Neural progenitor cell (in vitro differentiated cells): ENCODE results near the gene TACC3. TPM values are rescaled to one million over a fixed set of nuclear protein-coding genes. Genes with fewer than 3 reads are reported as not detected.
A peak's percentile ranks its signal among the peaks of the same experiment; 100 is the strongest.

Source experiments
- DNase-seq: peaks from one replicate; pipeline ENCODE4 v3.0.0-alpha.2; 2016; ENCODE audit warnings: low spot score
- H2AFZ ChIP-seq: fragments of 200-600 bp; sonication (generic); replicated peaks from 2 replicates; pipeline ENCODE4 v1.6.1; 2016; ENCODE audit warnings: antibody characterized with exemption
- H3F3A ChIP-seq: fragments of 200-600 bp; sonication (generic); 2 replicates; pipeline ENCODE4 v1.6.1; 2016; ENCODE audit warnings: antibody characterized with exemption, low read depth
- H3K27ac ChIP-seq: fragments of 200-600 bp; sonication (generic); 2 replicates; pipeline ENCODE4 v1.5.1; 2016; ENCODE audit warnings: mild to moderate bottlenecking
- H3K27me3 ChIP-seq: fragments of 200-600 bp; sonication (generic); 2 replicates; pipeline ENCODE4 v1.6.1; 2016; ENCODE audit warnings: mild to moderate bottlenecking, moderate library complexity
- H3K36me3 ChIP-seq: fragments of 200-600 bp; sonication (generic); 2 replicates; pipeline ENCODE4 v1.5.1; 2016
- H3K4me1 ChIP-seq: fragments of 200-600 bp; sonication (generic); 2 replicates; pipeline ENCODE4 v1.6.1; 2016; ENCODE audit warnings: mixed run types
- H3K4me2 ChIP-seq: fragments of 200-600 bp; sonication (generic); 2 replicates; pipeline ENCODE4 v1.6.1; 2016
- H3K4me3 ChIP-seq: fragments of 200-600 bp; sonication (generic); 2 replicates; pipeline ENCODE4 v1.5.1; 2016
- H3K79me2 ChIP-seq: fragments of 200-600 bp; sonication (generic); 2 replicates; pipeline ENCODE4 v1.6.1; 2016; ENCODE audit warnings: low read depth
- H3K9ac ChIP-seq: fragments of 200-600 bp; sonication (generic); 2 replicates; pipeline ENCODE4 v1.6.1; 2016
- H3K9me3 ChIP-seq: fragments of 200-600 bp; sonication (generic); 2 replicates; pipeline ENCODE4 v1.5.1; 2016; ENCODE audit warnings: low read depth
- H4K20me1 ChIP-seq: fragments of 200-600 bp; sonication (generic); 2 replicates; pipeline ENCODE4 v1.6.1; 2016; ENCODE audit warnings: low read depth
- H3K27ac Mint-ChIP-seq: 3 replicates; pipeline ENCODE4 v1.8.0; 2021; ENCODE audit warnings: mixed read lengths
- H3K27me3 Mint-ChIP-seq: 2 replicates; pipeline ENCODE4 v1.8.0; 2022; ENCODE audit warnings: low read depth, mild to moderate bottlenecking, inconsistent platforms, moderate library complexity, mixed read lengths; ENCODE audit not compliant: insufficient read depth
- H3K36me3 Mint-ChIP-seq: 3 replicates; pipeline ENCODE4 v1.8.0; 2021; ENCODE audit warnings: mixed read lengths
- H3K4me1 Mint-ChIP-seq: 3 replicates; pipeline ENCODE4 v1.8.0; 2021; ENCODE audit warnings: mixed read lengths
- H3K4me3 Mint-ChIP-seq: 3 replicates; pipeline ENCODE4 v1.8.0; 2021; ENCODE audit warnings: mild to moderate bottlenecking, moderate library complexity, mixed read lengths
- H3K9me3 Mint-ChIP-seq: 3 replicates; pipeline ENCODE4 v1.8.0; 2020; ENCODE audit warnings: mixed read lengths
- EZH2 ChIP-seq: fragments of 200-600 bp; sonication (generic); IDR thresholded peaks from 2 replicates; pipeline ENCODE4 v1.6.1; 2017; ENCODE audit warnings: antibody characterized with exemption, mild to moderate bottlenecking, moderate library complexity
- EZH2phosphoT487 ChIP-seq: fragments of 200-600 bp; sonication (generic); IDR thresholded peaks from 2 replicates; pipeline ENCODE4 v1.6.1; 2017; ENCODE audit warnings: antibody characterized with exemption
- total RNA-seq: library from RNA; depleted of rRNA; stranded (reverse); fragments of >200 nt; gene quantifications from 2 replicates; pipeline ENCODE4 v1.2.3, GENCODE V29; 2015; ENCODE audit warnings: low replicate concordance
- TF ChIP-seq, protein P1 (sequence below): fragments of 200-600 bp; sonication (generic); IDR thresholded peaks from 2 replicates; pipeline ENCODE4 v1.5.1; 2017; ENCODE audit warnings: antibody characterized with exemption, mild to moderate bottlenecking

Gene TACC3
- total RNA-seq, 1 donor from 2014 or later = 68.4 TPM

DNA sequence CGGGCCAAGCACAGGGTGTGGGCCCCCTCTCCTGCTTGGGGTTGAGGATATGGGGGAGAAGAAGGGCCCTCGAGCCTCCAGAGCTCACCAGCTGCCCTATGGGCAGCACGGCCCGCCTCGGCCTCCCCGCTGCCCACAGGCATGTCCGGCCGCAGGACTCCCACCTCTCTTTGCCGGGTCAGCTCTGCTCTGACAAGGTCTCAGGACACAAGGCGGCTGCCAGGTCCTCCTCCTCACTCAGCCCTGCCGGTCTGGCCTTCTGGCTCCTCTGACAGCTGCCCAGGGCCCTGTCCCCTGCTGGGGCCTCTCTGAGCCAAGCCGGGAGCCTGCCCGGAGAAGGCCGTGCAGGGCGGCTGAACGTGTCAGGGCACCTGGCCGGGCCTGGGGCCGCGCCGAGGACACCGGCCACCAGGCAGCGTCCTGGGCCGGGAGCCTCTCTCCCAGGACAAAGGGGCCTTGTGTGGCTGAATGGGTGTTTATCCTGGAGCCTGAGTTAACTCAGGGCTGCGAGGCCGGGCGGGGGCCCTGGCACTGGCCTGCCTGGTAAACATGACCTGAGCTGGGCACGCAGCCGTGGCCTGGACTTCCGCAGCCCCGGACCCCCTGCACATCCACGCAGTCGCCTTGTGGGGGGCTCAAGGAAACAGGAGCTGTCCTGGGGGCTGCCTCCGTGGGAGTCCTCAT is 25.7 kb downstream of the TACC3 start:
- TF ChIP-seq, protein P1, sequence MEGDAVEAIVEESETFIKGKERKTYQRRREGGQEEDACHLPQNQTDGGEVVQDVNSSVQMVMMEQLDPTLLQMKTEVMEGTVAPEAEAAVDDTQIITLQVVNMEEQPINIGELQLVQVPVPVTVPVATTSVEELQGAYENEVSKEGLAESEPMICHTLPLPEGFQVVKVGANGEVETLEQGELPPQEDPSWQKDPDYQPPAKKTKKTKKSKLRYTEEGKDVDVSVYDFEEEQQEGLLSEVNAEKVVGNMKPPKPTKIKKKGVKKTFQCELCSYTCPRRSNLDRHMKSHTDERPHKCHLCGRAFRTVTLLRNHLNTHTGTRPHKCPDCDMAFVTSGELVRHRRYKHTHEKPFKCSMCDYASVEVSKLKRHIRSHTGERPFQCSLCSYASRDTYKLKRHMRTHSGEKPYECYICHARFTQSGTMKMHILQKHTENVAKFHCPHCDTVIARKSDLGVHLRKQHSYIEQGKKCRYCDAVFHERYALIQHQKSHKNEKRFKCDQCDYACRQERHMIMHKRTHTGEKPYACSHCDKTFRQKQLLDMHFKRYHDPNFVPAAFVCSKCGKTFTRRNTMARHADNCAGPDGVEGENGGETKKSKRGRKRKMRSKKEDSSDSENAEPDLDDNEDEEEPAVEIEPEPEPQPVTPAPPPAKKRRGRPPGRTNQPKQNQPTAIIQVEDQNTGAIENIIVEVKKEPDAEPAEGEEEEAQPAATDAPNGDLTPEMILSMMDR = no peak
- TF ChIP-seq EZH2 (no peak), EZH2phosphoT487 (no peak)
- Histone ChIP-seq H3F3A (peaks cover 31% of the 10 kb centered on the region), H3K9me3 (no peaks in the 10 kb centered on the region), H3K4me3 (no peak overlapping the region), H3K27me3 (peaks cover 6% of the 10 kb centered on the region), H3K79me2 (no peaks in the 10 kb centered on the region), H3K4me2 (no peak overlapping the region), H4K20me1 (peaks cover 20% of the 10 kb centered on the region), H3K4me1 (peaks cover 10% of the 10 kb centered on the region), H3K27ac (no peak overlapping the region), H3K9ac (no peak overlapping the region), H3K36me3 (no peaks in the 10 kb centered on the region), H2AFZ (no peak overlapping the region)
- Mint-ChIP-seq H3K4me1 (peaks cover 3% of the 10 kb centered on the region), H3K27ac (no peak overlapping the region), H3K9me3 (no peaks in the 10 kb centered on the region), H3K4me3 (no peak overlapping the region), H3K27me3 (peaks cover 2% of the 10 kb centered on the region), H3K36me3 (peaks cover 6% of the 10 kb centered on the region)
- no peak for DNase-seq

DNA sequence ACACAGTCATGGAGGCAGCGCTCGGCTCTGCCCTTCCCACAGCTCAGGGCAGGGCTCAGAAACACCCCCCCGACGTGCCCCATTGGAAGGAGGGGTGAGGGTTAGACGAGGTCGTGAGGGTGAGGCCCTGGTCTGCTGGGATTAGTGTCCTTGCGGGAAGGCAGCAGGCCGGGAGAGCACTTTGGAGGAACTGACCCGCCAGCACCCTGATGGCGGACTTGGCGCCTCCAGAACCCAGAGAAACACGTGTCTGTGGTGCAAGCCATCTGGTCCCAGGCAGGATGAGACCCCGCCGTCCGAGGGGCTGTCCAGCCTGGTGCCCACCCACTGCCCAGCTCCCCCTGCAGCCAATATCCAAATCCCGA is 26.3 kb downstream of the TACC3 start:
- Mint-ChIP-seq H3K27me3 (peaks cover 2% of the 10 kb centered on the region), H3K27ac (no peak overlapping the region), H3K4me1 (peaks cover 3% of the 10 kb centered on the region), H3K4me3 (no peak overlapping the region), H3K36me3 (peaks cover 6% of the 10 kb centered on the region), H3K9me3 (no peaks in the 10 kb centered on the region)
- Histone ChIP-seq H3F3A (peaks cover 30% of the 10 kb centered on the region), H4K20me1 (peaks cover 20% of the 10 kb centered on the region), H3K27ac (no peak overlapping the region), H3K27me3 (peaks cover 6% of the 10 kb centered on the region), H3K4me3 (no peak overlapping the region), H3K9me3 (no peaks in the 10 kb centered on the region), H3K79me2 (no peaks in the 10 kb centered on the region), H3K9ac (no peak overlapping the region), H3K36me3 (no peaks in the 10 kb centered on the region), H3K4me2 (no peak overlapping the region), H2AFZ (no peak overlapping the region), H3K4me1 (peaks cover 10% of the 10 kb centered on the region)
- no peak for DNase-seq
- TF ChIP-seq EZH2 (no peak), EZH2phosphoT487 (no peak)
- TF ChIP-seq, protein P1 = no peak

DNA sequence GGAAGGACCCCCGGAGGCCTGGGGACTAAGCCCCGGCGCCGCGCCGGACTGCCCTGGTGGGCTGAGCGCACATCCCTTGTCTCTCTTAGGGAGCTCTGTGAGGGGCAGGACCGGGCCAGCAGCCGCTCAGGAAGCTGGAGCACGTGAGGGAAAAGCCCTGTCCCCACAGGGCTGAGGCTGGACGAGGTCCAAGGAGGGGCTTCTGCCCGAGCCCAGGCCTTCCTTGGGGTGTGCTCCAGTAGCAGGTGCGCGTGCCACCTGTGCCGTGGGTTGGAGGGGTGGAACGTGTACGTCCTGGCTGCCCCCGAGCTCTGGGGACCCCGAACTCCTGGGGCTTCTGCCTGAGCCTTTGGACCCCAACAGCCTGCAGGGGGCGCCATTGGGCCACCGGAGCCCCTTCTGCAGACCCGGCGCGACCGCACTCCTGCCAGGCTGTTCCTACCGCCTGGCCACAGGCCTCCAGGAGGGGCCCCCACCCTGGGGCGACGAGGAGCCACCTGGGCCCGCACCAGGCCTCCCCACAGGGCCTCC is 27.2 kb downstream of the TACC3 start:
- Histone ChIP-seq H3K36me3 (no peaks in the 10 kb centered on the region), H3K27me3 (peaks cover 6% of the 10 kb centered on the region), H3K4me1 (peaks cover 10% of the 10 kb centered on the region), H3K4me2 (peak overlapping the region; percentile 70), H4K20me1 (peaks cover 20% of the 10 kb centered on the region), H3K27ac (no peak overlapping the region), H3K9me3 (no peaks in the 10 kb centered on the region), H2AFZ (peak overlapping the region; percentile 90), H3F3A (peaks cover 30% of the 10 kb centered on the region), H3K79me2 (no peaks in the 10 kb centered on the region), H3K9ac (no peak overlapping the region), H3K4me3 (peak overlapping the region; percentile 26)
- H3K27ac Mint-ChIP-seq = no peak overlapping the region
- H3K4me1 Mint-ChIP-seq = peaks cover 3% of the 10 kb centered on the region
- H3K4me3 Mint-ChIP-seq = no peak overlapping the region
- H3K36me3 Mint-ChIP-seq = peaks cover 4% of the 10 kb centered on the region
- peak; percentile 92 for DNase-seq
- TF ChIP-seq EZH2 (no peak), EZH2phosphoT487 (no peak)
- TF ChIP-seq, protein P1 = peak; percentile 92
- no peaks in the 10 kb centered on the region for H3K9me3 Mint-ChIP-seq
- peaks cover 2% of the 10 kb centered on the region for H3K27me3 Mint-ChIP-seq
